Upper lobe of left lung (tissue), 6 donors: ENCODE results near the gene PPP1R14D. TPM values are rescaled to one million over a fixed set of nuclear protein-coding genes. Genes with fewer than 3 reads are reported as not detected.
A peak's percentile ranks its signal among the peaks of the same experiment; 100 is the strongest.

Experiments used
- ATAC-seq, 2 donors: fragments of 200-7000 bp; cut with Tn5 transposase; one replicate each; pipeline ENCODE4 v1.9.1; 2022; ENCODE audit warnings: mild to moderate bottlenecking in 2 of 2, moderate library complexity in 2 of 2; ENCODE audit not compliant: low FRiP score in 2 of 2
- DNase-seq, 2 donors: peaks; one replicate each; pipeline ENCODE4 v3.0.0-alpha.2; 2019 to 2020
- H3K27ac ChIP-seq, 4 donors: fragments of 200-600 bp; sonication (generic); one replicate each; pipeline ENCODE4 v1.5.1; 2016 to 2019
- H3K27me3 ChIP-seq, 4 donors: fragments of 200-600 bp; sonication (generic); one replicate each; pipeline ENCODE4 v1.5.1; 2017 to 2019
- H3K36me3 ChIP-seq, 4 donors: fragments of 200-600 bp; sonication (generic); one replicate each; pipeline ENCODE4 v1.5.1; 2016 to 2019
- H3K4me1 ChIP-seq, 4 donors: fragments of 200-600 bp; sonication (generic); one replicate each; pipeline ENCODE4 v1.5.1; 2018 to 2019
- H3K4me3 ChIP-seq, 4 donors: fragments of 200-600 bp; sonication (generic); one replicate each; pipeline ENCODE4 v1.5.1; 2017 to 2019; ENCODE audit warnings: mild to moderate bottlenecking in 2 of 4, moderate library complexity in 1 of 4
- H3K9me3 ChIP-seq, 4 donors: fragments of 200-600 bp; sonication (generic); one replicate each; pipeline ENCODE4 v1.5.1; 2018 to 2019
- CTCF ChIP-seq, 6 experiments: fragments of 450-650 bp in 4 of 6; fragments of 200-600 bp in 2 of 6; sonication (generic) in 2 of 6; IDR thresholded peaks; one replicate each; pipeline ENCODE4 v1.5.1; 2016 to 2019; ENCODE audit warnings: antibody characterized with exemption in 6 of 6
- EP300 ChIP-seq, 4 donors: sonication (generic); formaldehyde crosslinking; IDR thresholded peaks; one replicate each; pipeline ENCODE4 v1.5.1; 2017; ENCODE audit warnings: antibody characterized with exemption in 4 of 4, control low read depth in 2 of 4
- POLR2A ChIP-seq, 4 donors: fragments of 450-650 bp; IDR thresholded peaks; one replicate each; pipeline ENCODE4 v1.5.1; 2016 to 2017; ENCODE audit warnings: antibody characterized with exemption in 4 of 4, mild to moderate bottlenecking in 2 of 4
- POLR2AphosphoS5 ChIP-seq, 2 donors: sonication (generic); formaldehyde crosslinking; IDR thresholded peaks; one replicate each; pipeline ENCODE4 v1.5.1; 2017; ENCODE audit warnings: antibody characterized with exemption in 2 of 2
- WGBS, 2 donors: methylation state at CpG; one replicate each; pipeline ENCODE4 v1.1.5; 2017 to 2018; 5-methylcytosine and 5-hydroxymethylcytosine counted together
- total RNA-seq, 6 donors: library from RNA; depleted of rRNA in 4 of 6; stranded (reverse); fragments of >200 nt in 4 of 6; gene quantifications; one replicate each; pipeline versions ENCODE4 v1.1.0 to v1.2.1, GENCODE V29; 2016 to 2021
- donor health status: DM: no; HTN: no; CAD: no; lungs with moderate emphysema.
- donor health status: DM: no; HTN: yes; CAD: no; lungs with severe emphysema.

Gene PPP1R14D
- total RNA-seq, 6 donors from 2014 or later: 0.34 to 3.3 TPM; not detected in 4

DNA sequence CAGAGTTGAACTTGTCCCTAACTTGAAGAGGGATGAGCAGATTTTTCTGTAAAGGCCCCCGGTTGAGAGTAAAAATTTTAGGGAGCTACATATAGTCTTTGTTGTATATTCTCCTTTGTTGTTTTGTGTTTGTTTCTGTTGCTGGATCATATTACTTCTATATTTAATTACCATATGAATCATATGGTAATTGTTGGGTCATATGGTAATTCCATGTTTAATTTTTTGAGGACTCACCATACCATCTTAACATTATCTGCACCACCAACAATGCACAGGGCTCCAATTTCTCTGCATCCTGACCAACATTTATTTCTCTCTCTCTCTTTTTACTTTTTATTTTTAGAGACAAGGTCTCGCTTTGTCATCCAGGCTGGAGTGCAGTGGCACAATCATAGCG is 29.0 kb downstream of the PPP1R14D start:
- Histone ChIP-seq H3K27me3 (no peaks in the 10 kb centered on the region), H3K4me3 (no peak overlapping the region), H3K9me3 (no peaks in the 10 kb centered on the region), H3K36me3 (peaks cover 0 to 3% (median 0%) of the 10 kb centered on the region in 4 donors), H3K27ac (no peak overlapping the region), H3K4me1 (peaks cover 9 to 20% (median 12%) of the 10 kb centered on the region in 4 donors)
- ATAC-seq (no peak), DNase-seq (no peak)
- TF ChIP-seq POLR2AphosphoS5 (IDR thresholded peaks at IDR 0.05) (no peak), CTCF (IDR thresholded peaks at IDR 0.05) (no peak), POLR2A (IDR thresholded peaks at IDR 0.05) (no peak), EP300 (IDR thresholded peaks at IDR 0.05) (no peak)
- 96% methylated on average over 3 of the region's 3 CpGs for WGBS, 2 donors

GRCh38 chr15:40796512-40796911 is 32.0 kb downstream of the PPP1R14D start:
- Histone ChIP-seq H3K27me3 (no peaks in the 10 kb centered on the region), H3K4me1 (peaks cover 12 to 23% (median 17%) of the 10 kb centered on the region in 4 donors), H3K4me3 (no peak overlapping the region), H3K36me3 (peaks cover 0 to 5% (median 2%) of the 10 kb centered on the region in 4 donors), H3K27ac (peak overlapping the region in 1 of 4 donors; percentile 31), H3K9me3 (no peaks in the 10 kb centered on the region)
- TF ChIP-seq CTCF (IDR thresholded peaks at IDR 0.05) (no peak), EP300 (IDR thresholded peaks at IDR 0.05) (no peak), POLR2A (IDR thresholded peaks at IDR 0.05) (no peak), POLR2AphosphoS5 (IDR thresholded peaks at IDR 0.05) (no peak)
- DNase-seq: no peak
- ATAC-seq: no peak
- 85 to 91% methylated on average over 5 of the region's 5 CpGs for WGBS, 2 donors

- no peak for DNase-seq
- H3K27ac ChIP-seq: peak overlapping the region in 1 of 4 donors; percentile 31
- H3K36me3 ChIP-seq: peaks cover 0 to 9% (median 5%) of the 10 kb centered on the region in 4 donors
- H3K9me3 ChIP-seq: no peaks in the 10 kb centered on the region
- no peaks in the 10 kb centered on the region for H3K27me3 ChIP-seq
- no peak overlapping the region for H3K4me3 ChIP-seq
- TF ChIP-seq POLR2A (IDR thresholded peaks at IDR 0.05) (no peak), EP300 (IDR thresholded peaks at IDR 0.05) (no peak)
- peaks cover 12 to 23% (median 17%) of the 10 kb centered on the region in 4 donors for H3K4me1 ChIP-seq
- 57 to 58% methylated on average over 2 of the region's 2 CpGs for WGBS, 2 donors
- no peak for ATAC-seq
Measured at GRCh38 chr15:40796041-40796440, 32.5 kb downstream of the PPP1R14D start.

GRCh38 chr15:40793216-40793989 is 35.1 kb downstream of the PPP1R14D start:
- WGBS, 2 donors: 70 to 81% methylated on average over 9 of the region's 9 CpGs
- peaks cover 0 to 12% (median 6%) of the 10 kb centered on the region in 4 donors for H3K36me3 ChIP-seq
- peak in 1 of 2 donors; percentile 54 for ATAC-seq
- H3K9me3 ChIP-seq: no peaks in the 10 kb centered on the region
- no peaks in the 10 kb centered on the region for H3K27me3 ChIP-seq
- peaks cover 23 to 47% (median 30%) of the 10 kb centered on the region in 4 donors for H3K4me1 ChIP-seq
- TF ChIP-seq POLR2AphosphoS5 (IDR thresholded peaks at IDR 0.05) (no peak), CTCF (IDR thresholded peaks at IDR 0.05) (no peak), POLR2A (IDR thresholded peaks at IDR 0.05) (no peak), EP300 (IDR thresholded peaks at IDR 0.05) (no peak)
- DNase-seq: no peak
- no peak overlapping the region for H3K4me3 ChIP-seq
- H3K27ac ChIP-seq: no peak overlapping the region

DNA sequence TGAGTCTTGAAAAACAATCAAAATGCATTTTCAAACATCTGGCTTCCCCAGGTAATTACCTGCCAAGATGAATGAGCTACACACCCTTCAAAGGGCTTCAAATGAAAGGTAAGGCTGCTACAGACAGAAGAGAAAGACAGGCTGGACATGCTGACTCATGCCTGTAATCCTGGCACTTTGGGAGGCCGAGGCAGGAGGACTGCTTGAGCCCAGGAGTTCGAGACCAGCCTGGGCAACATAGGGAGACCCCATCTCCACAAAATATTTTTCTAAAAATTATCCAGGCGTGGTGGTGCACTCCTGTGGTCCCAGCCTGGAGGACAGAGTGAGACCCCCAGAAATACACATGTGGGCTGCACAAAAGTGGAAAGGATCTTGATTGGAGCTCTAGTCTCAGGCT is 36.1 kb downstream of the PPP1R14D start:
- DNase-seq (no peak), ATAC-seq (no peak)
- peaks cover 31 to 55% (median 39%) of the 10 kb centered on the region in 4 donors for H3K4me1 ChIP-seq
- no peak overlapping the region for H3K27ac ChIP-seq
- no peak overlapping the region for H3K4me3 ChIP-seq
- 93% methylated on average over 2 to 3 of the region's 3 CpGs for WGBS, 2 donors
- H3K27me3 ChIP-seq: no peaks in the 10 kb centered on the region
- no peaks in the 10 kb centered on the region for H3K9me3 ChIP-seq
- TF ChIP-seq POLR2AphosphoS5 (IDR thresholded peaks at IDR 0.05) (no peak), POLR2A (IDR thresholded peaks at IDR 0.05) (no peak), EP300 (IDR thresholded peaks at IDR 0.05) (no peak), CTCF (IDR thresholded peaks at IDR 0.05) (no peak)
- H3K36me3 ChIP-seq: peaks cover 0 to 12% (median 6%) of the 10 kb centered on the region in 4 donors
